ENCODE data around the gene EN2.
"Not testable (repeated sequence)": the region's sequence is repeated elsewhere in the genome, so short reads cannot be mapped to it uniquely, and the experiment has no call there.

Gene EN2

DNA sequence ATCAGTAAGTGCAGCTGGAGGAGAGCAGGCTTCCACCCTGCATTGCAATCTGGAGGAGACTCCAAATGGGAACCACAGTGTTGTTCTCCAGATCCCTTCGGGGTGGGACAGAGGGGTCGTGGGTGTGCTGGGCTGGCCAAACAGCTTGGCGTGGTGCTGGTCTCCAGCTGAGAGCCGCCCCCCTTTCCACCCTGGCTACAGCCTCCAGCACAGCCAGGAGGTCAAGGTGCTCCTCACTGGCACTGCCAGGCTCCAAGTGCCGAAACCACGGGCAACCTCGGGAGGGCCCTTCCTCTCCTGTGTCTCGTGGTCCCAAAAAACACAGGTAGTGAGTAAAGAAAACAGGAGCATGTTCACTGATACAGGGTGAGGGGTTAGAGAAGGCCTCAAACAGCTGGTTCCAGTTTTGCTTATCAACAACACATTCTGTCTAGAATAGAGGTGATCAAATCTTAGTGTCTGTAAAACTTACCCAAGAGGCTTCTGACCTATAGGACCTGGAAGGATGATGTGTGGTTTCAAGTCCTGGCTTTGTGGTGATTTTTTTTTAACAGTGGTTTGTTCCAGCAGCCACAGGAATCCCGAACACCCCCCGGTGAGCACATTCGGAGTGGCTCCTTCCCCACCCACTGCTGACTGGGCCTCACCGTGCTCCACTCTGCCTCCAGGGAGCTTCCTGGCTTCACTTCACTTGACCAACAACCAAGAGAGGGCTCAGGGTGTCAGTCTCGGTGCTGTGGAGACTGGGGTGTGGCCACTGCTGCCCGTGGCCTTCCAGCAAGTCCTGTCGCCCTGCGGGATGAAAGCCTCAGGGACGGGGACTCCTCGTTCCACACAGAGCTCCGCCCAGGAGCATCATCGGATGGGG, 31.2 kb upstream of the EN2 start:
- peak; percentile 10 for DNase-seq

DNA sequence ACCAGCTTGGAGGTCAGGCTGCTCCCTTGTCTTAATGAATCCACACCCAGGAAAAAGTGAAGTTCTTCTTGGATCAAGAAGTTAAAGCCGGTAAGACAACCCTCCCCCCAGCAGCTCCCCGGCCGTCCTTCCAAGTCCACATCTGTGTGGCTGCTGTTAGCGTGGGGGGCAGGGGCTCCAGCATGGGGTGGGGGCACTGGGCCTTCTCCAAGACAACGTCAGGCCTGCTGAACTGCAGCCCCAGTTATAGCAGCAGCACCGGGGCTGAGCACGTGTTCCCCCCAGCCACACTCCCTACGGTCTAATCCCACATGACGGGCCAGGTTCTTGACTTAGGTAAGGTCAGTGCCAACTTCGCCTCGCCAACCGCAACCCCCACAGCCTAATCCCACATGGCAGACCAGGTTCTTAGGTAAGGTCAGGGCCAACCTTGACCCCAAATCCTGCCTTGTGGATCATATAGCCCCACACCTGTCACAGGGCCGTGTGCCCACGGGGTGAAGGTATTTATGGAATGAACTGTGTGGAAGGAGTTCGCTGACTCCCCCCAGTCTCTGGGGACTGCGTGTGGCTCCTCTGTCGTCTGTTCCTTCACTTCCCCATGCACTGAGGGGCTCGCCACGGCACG, 30.4 kb upstream of the EN2 start:
- no peak for DNase-seq

DNA sequence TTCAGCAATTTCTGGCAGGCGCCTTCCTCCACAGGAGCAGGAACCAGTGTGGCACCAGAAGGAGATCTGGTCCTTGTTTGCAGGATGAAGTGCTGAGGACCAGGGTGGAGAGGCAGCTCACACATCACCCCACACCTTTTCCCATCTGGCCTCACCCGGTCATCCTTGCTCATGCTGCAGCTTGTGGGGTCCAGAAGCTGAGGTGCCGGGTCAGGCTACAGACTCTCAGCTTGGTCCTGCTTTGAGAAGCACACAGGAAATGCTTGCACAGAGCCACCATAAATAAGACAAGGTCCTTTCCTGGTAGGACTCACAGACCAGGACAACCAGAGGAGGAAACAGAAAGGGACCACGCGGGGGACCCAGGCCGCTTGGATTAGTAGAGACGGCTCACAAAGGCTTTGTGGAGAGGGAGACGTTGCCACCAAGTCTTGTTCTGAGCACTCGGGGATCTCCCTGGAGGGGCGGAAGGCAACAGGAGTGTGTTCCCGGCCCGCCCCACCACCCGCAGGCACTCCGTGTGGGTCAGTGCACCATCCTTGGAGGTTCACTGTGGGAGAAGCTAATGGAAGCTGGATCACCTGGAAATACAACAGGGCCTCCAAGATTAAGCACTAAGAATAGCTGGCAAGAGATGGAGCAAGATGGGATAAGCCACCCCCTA, 29.6 kb upstream of the EN2 start:
- DNase-seq = no peak

DNA sequence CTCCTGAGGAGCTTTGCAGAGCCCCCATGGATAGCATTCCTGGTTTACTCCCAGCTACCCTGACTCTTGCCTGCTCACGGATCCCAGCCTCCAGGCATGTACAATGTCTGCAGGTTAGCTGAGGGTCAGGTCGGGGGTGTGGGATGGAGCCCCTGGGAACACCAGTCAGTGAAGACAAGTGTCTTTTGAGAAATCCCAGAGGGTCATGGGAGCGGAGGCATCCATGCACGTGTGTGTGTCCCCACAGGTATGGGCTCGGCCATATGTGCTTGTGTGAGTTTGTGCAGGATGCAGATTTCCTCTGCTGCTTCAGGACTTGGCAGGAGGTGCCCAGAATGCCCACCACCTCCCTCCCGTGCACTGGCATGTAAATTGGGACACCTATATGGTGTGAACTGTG, 28.3 kb upstream of the EN2 start:
- no peak for DNase-seq

DNA sequence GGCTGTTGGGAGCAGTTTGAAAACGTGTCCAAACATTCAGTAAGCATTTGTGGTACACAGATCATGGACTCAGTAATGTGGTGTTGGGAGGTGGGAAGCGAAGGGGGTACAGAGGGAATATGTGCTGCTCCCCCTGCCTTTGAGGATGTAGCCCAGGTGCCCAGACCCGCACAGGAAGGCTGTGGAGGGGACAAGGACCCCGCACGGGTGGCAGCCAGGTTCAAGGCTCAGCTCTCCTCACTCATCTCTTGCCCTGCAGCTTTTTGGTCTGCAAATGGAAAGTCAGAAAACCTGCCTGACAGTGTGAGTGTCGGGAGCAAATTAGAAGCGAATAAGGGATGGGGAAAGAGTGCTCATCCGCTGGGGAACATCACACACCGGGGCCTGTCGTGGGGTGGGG, 27.3 kb upstream of the EN2 start:
- no peak for DNase-seq

DNA sequence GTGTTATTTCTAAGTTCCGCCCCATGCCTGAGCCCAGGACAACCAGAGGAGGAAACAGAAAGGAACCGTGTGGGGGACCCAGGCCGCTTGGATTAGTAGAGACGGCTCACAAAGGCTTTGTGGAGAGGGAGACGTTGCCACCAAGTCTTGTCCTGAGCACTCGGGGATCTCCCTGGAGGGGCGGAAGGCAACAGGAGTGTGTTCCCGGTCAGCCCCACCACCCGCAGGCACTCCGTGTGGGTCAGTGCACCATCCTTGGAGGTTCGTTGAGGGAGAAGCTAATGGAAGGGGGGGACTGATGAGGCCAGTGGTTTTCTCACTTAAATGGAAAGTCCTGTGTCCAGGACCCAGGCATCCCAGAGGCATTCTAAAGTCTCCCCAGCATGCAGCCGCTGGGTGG, 26.7 kb upstream of the EN2 start:
- DNase-seq = no peak

DNA sequence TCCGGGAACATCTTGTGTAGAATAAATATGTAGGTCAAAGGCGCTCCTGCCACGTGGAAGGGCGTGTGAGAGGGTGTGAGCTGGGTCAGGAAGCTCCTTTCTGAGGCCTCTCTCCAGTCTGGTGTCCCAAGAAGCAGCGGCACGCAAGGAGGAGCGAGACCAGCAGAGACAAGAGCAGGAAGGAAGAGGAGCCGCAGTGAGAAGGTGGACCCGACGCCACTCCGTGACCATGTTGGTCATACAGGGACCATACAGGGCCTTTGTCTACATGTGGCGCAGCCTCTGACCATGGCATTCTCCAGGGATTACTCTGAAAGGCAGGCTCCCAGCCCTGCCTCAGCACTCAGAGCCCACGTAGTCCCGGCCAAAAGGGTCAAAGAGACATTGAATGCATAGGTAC, 26.2 kb upstream of the EN2 start:
- DNase-seq = no peak

DNA sequence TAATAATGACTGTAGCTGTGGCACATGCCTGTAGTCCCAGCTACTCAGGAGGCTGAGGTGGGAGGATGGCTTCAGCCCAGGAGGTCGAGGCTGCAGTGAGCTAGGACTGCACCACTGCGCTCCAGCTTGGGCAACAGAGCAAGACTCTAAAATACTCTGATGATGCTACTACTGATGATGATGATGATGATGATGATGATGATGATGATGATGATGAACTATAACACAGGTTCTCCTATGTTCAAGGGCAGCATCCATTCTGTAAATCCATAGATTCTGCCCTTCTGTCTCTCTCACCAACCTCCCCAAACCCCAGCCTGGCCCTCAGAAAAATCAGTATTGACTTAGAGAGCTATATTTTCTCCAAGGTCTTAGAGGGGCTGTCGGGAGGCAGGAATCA, 22.8 kb upstream of the EN2 start:
- no peak for DNase-seq

DNA sequence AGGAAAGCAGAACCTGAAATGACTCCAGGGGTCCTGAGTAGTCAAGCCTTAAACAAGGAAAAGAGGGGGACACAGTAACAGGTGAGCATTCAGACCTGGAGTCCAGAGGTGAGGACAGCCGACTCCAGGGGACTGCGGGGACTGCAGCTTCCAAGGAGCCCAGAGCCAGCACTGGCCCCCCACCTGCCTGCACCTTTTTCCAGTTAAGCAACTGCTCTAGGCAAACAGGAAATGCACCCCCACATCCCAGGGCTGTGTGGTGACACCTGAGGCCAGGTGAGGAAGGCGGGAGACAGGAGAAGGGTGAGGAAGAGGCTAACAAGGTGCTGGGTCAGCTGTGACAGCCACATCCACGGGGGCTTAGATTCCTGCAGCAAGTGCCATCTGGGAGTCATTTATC, 20.1 kb upstream of the EN2 start:
- no peak for DNase-seq

DNA sequence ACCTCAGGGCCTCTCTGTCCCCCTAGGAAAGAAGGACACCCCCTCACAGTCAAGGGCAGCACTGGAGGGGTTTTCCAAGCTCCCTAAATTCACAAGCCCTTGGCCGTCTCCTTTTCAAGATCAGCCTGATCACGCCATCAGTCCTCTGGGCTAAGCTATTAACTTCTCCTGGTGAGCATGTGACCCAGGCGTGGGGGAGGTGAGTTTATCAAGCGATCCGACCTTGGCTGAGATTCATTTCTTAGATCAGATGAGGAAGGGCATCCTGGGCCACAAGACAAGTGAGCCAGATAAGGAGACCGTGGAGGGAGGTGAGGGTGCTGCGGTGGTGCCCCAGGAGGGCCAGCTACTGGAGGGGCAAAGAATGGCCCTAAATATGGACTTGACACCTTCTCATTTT, 19.2 kb upstream of the EN2 start:
- DNase-seq = no peak

DNA sequence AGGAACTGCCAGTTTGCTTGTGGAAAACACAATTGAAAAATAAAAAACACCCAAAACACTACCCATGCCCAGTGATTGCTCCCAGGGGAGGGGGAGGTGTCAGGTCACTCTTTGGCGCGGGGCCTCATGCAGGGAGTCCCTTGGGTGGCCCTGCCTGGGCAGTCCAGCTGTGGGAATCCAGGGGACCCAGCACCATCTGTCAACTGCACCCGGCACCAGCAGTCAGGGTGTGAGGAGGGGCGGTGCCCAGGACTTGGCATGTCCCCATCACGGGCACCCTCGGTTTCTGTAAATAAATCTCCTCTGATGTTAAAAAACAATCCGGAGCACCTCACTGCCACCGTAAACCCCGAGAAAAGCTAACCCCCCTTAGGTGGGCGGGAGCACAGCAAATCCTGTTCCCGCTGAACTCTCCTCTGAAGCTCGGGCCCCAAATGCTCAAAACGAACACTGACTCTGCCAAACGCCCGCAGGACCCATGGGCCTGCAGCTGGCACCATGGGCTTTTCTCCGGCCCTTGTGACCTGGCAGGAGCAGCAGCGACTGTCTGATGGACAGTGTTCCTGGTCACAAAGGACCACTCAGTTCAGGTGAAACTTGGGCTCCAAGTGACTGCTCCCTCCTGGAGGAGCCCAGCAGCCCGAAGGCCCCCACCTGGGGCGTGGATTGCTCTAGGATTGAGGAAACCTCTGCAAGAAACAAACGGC, 18.5 kb upstream of the EN2 start:
- DNase-seq = no peak

DNA sequence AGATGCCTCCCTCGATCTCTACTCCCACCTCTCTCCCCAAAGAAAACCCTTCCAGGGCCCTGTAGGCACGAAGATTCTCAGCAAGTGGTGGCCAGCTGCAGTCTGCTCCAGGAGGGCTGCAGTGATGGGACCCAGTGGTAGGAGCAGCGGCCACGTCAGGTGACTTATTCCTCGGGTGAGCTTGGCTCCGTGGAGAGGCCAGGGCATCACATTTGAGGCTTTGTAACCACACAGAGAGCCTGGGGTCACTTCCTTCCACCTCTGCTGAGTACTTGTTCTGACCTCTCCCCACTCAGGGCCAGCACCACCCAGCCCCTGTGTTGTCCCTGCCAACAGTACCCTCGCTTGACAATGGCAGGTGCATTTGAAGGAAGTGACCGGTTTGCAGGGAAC, 17.9 kb upstream of the EN2 start:
- no peak for DNase-seq

DNA sequence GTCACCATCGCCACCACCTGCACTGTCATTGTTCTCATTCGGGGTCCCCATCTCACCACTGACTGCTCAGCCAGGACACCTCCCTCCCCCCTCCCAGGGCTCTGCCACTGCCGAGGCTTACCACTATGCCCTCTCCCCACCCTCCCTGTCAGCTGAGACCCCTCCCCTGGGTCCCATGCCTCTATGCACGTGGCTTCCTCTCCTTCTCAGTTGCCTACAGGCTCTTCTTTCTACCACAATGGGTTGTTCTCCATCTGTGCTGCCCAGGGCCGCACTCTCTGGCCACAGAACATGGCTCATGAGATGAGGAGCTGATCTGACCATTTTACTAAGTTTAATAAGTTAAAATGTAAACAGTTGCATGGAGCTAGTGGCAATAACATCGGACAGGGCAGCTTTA, 16.1 kb upstream of the EN2 start:
- no peak for DNase-seq

DNA sequence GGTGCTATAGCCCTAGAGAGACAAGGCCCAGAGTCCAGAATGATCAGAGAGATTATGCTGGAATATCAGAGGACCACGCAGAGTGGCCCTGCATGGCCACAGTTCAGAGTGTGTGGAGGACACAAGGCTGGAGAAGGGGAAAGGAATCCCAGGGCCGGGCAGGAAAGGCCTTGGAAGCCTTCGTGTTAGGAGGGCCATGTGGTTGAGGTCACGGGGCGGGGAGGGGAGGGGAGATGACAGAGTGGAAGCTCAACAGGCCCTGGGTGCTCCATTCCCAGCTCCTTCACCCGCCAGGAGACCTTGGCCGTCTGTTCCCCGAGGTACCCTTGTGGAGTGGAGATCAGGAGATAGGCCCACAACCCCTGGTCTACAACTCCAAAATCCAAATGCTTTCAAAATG, 13.2 kb upstream of the EN2 start:
- no peak for DNase-seq

DNA sequence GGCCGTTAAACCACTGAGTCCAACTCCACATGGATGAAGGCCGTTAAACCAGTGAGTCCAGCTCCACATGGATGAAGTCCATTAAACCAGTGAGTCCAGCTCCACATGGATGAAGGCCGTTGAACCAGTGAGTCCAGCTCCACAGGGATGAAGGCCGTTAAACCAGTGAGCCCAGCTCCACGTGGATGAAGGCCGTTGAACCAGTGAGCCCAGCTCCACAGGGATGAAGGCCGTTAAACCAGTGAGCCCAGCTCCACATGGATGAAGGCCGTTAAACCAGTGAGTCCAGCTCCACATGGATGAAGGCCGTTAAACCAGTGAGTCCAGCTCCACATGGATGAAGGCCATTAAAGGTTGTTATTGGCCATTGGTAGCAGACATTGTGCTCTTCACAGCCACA, 12.3 kb upstream of the EN2 start:
- DNase-seq = not testable (repeated sequence)

DNA sequence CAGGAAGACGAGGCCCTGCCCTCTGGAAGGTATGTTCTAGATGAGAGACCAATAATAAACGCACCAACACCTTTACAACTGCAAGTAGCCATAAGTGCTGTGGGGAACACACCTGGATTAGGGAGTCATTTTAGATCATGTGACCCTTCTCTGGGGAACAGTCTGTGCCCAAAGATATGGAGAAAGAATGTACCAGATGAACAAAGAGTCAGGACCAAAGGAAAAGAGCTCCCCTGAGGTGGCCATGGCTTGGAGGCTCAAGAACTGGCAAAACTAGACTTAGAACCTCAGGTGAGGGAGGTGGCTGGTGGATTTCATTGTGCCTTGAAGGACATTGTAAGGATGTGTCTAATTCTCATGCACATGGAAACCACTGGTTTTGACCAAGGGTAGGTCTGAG, 10.3 kb upstream of the EN2 start:
- no peak for DNase-seq

DNA sequence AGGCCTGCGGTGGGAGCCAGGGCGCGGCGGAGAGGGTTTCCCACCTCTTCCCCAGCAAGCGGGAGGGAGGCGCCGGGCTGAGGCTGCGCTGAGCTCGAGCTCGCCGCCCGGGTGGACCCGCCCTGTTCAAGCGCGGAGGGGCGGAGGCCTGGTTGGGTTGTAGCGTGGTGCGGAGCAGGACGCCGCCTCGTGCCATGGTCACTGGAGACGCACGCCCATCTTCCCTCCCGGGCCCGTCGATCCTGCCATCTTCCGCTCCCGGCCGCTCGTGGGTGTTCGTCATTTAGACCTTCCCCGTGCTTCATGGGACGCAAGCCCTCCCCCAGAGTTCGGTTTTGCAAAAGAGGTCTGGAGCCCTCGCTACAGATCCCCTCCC, 9.3 kb upstream of the EN2 start:
- DNase-seq = no peak

DNA sequence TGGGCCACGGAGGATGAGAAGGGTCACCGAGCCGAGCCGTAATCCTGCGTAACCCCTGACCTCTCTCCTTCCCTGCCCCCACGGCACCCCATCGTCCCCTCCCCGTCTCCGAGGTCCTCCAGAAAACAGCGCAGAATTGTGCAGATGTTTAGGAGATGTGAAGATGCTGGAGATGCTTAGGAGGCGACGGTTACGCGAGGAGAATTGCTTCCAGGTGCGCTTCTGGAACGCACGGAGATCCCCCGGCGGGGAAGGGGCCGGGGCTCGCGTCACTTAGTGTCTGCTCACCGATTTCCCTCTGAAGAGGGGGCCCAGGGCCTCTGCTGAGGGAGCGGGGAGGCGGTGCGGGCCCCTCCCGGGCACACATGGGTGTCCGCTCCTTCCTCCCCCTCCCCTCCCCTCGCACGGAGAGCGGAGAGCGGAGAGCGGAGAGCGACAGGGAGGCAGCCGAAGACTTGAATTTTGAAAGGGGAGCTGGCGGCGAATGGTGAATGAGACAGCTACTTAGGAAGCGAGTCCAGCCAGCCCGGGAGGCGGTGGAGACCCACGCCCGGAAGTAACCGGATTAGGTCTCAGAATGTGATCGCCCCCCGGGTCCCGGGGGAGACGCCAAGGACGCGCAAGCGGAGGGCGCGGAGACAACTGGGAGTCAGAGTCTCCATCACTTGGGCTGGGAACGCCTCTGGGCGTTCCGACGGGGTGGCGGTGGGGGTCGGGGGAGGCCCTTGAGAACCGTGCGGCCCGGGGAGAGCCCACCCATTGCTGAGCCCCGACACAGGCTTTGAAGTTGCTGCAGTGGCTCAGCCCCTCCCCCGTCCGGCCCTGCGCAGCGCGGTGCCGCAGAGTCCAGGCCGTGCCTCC, 8.7 kb upstream of the EN2 start:
- DNase-seq = no peak

DNA sequence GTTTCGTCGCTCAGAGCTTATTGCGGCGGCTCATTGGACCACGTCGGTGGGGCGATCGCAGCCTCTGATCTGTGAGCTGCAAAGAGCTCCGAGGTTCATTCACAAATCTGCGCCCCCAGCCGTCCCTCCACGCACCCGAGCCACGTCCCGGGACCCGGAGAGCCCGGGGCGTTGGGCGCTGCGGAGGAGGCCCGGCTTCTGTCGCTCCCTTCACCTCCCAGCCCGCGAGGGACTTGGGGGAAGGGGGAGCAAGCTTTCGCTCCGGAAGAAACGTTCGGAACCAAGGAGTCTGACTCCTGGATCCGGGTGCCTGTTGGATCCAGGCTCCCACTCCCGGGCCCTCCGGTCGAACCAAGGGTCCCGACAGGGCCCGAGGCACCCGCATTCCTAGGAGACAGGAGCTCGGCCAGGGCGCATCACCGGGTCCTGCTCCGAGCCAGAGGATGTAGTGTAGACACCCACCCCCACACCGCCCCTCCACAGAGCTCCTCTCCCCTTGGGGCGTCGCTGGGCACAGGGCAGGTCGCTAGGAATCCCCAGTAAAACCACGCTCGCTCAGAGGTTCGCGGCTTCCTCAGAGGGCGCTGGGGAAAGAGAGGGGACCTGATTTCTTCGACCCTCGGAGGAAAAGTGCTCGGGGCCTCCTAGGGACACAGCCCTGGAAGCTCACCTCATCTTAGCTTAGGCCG, 7.9 kb upstream of the EN2 start:
- DNase-seq = no peak

DNA sequence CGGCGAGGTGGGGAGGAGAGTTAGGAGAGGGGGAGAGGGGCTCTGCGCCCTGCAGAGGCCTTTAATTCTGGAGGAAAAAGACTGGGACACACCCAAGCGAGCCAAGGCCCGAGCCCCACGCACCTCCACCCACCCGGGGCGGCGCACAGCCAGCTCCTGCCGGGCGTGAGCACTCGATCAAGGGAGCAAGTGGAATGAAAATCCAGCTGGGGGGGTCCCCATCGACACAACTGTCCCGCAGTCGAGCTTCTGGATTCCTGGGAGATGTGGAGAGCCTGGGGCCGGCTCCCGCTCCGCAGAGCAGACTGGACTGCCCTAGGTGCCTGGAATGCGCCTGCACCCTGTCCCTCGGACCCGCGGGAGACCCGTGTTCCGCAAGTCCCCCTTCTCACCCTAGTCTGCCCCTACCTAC, 7.4 kb upstream of the EN2 start:
- DNase-seq = no peak

DNA sequence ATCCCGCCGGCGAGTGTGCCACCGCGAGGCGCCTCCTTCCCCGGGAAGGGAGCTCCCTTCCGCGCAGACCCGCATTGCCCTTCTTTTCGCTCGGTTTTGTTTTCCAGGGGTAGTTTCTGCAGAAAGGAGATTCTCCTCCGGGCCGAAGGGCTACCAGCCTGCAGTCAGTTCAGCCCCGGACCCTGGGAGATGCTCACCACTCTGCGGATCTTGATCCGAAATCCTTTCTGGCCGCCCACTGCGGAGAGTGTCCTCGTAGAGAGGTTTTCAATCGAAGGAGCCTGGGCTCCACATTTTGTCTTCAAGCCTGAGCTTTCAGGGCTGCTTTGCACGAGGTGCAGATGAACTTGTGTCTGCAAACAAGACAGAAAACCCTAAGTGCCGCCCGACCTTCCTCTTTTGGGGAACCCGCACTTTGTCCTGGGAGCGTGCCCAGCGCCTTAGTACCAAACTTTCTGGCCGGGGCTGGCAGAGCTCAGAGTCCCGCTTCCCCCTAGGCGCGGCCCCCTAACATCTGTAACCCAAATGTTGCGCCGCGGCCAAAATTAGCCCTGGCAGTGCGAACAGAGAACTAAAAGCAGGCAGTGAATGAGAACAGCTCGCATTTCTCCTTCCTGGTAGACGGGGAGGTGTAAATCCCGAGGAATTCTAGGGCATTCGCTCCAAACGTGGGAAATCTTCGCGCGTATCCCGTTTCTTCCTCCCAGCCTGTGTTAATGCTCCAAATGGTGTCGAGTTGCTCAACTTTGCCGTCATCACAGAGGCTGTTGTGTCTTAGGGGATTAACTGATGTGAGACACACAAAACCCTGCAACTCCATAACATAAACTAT, 6.7 kb upstream of the EN2 start:
- DNase-seq = no peak
